ENCODE data around the gene MVD.

DNA sequence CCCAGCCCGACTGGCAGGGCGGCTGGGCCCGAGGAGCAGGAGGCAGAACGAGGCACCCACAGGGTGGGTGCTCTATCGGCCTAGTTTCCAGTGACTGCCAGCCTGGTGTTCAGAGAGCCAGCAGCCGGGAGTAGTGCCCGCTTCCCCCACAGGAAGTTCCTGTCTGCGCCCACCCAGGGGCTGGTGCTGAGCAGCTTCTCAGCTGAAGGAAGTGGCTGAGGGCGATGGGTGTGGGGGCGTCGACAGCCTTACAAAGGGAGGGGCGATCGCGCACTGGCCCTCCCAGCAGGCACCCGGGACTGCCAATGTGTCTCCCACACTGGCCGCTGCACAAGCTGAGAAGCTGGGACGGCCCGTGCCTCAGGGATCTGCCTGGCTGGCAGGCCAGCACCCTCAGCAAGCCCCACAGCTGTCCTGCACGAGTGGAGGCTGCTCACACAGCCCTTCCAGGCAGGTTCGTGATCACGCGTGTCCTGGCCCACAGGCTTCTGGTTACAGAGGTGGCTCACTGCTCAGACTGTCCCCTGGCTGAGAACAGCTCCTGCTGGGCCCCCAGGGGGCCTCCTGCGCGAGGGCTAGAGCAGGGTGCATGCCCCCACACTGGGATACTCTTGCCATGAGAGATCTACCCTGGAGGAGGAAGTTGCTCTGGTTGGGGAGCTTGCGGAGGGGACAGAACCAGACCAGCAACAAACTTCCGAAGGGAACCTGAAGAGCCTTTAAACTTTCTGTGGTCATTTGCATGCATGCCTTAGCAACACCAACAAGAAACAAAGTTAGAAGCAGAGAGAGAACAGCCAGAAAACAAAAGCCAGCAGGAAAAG lies 40.8 kb upstream of the MVD start:
- TF ChIP-seq, protein P1, sequence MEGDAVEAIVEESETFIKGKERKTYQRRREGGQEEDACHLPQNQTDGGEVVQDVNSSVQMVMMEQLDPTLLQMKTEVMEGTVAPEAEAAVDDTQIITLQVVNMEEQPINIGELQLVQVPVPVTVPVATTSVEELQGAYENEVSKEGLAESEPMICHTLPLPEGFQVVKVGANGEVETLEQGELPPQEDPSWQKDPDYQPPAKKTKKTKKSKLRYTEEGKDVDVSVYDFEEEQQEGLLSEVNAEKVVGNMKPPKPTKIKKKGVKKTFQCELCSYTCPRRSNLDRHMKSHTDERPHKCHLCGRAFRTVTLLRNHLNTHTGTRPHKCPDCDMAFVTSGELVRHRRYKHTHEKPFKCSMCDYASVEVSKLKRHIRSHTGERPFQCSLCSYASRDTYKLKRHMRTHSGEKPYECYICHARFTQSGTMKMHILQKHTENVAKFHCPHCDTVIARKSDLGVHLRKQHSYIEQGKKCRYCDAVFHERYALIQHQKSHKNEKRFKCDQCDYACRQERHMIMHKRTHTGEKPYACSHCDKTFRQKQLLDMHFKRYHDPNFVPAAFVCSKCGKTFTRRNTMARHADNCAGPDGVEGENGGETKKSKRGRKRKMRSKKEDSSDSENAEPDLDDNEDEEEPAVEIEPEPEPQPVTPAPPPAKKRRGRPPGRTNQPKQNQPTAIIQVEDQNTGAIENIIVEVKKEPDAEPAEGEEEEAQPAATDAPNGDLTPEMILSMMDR (IDR thresholded peaks at IDR 0.05), result no peak
- TF ChIP-seq POLR2A (IDR thresholded peaks at IDR 0.05) (peak in 1 of 2 donors; percentile 33), EP300 (IDR thresholded peaks at IDR 0.05) (peak in 1 of 2 donors; percentile 75)

All from tibial nerve (tissue), 4 donors.